Tibial nerve (tissue), 4 donors: ENCODE measurements around the gene HTR3A. TPM values are rescaled to one million over a fixed set of nuclear protein-coding genes. Genes with fewer than 3 reads are reported as not detected.
"Not testable (repeated sequence)": the region's sequence is repeated elsewhere in the genome, so short reads cannot be mapped to it uniquely, and the experiment has no call there.

Experiments used
- DNase-seq, 2 donors: peaks; one replicate each; pipeline ENCODE4 v3.0.0-alpha.2; 2019; ENCODE audit warnings: low spot score in 2 of 2
- H3K27ac ChIP-seq, 4 donors: fragments of 200-600 bp; sonication (generic) in 3 of 4; one replicate each; pipeline ENCODE4 v1.5.1; 2017 to 2019; ENCODE audit warnings: mild to moderate bottlenecking in 1 of 4
- H3K27me3 ChIP-seq, 2 donors: fragments of 200-600 bp; sonication (generic) in 1 of 2; one replicate each; pipeline versions ENCODE4 v1.5.1 to v1.6.0; 2017 to 2019
- H3K36me3 ChIP-seq, 3 donors: fragments of 200-600 bp; sonication (generic); one replicate each; pipeline ENCODE4 v1.5.1; 2018 to 2019
- H3K4me1 ChIP-seq, 4 donors: fragments of 200-600 bp; sonication (generic) in 3 of 4; one replicate each; pipeline ENCODE4 v1.5.1; 2017 to 2019
- H3K4me3 ChIP-seq, 4 donors: fragments of 200-600 bp; sonication (generic) in 3 of 4; one replicate each; pipeline ENCODE4 v1.5.1; 2017 to 2019; ENCODE audit warnings: mild to moderate bottlenecking in 1 of 4, moderate library complexity in 1 of 4
- H3K9me3 ChIP-seq, 4 donors: fragments of 200-600 bp; sonication (generic) in 3 of 4; one replicate each; pipeline ENCODE4 v1.5.1; 2017 to 2019
- CTCF ChIP-seq, 5 experiments: fragments of 200-600 bp in 3 of 5; fragments of 450-650 bp in 2 of 5; sonication (generic) in 3 of 5; IDR thresholded peaks; one replicate each; pipeline ENCODE4 v1.5.1; 2016 to 2019; ENCODE audit warnings: antibody characterized with exemption in 5 of 5, mild to moderate bottlenecking in 3 of 5, moderate library complexity in 2 of 5
- EP300 ChIP-seq, 2 donors: sonication (generic); formaldehyde crosslinking; IDR thresholded peaks; one replicate each; pipeline ENCODE4 v1.6.1; 2017; ENCODE audit warnings: antibody characterized with exemption in 2 of 2, mild to moderate bottlenecking in 1 of 2
- POLR2A ChIP-seq, 2 donors: fragments of 450-650 bp; IDR thresholded peaks; one replicate each; pipeline ENCODE4 v1.6.1; 2017; ENCODE audit warnings: antibody characterized with exemption in 2 of 2, mild to moderate bottlenecking in 2 of 2, moderate library complexity in 2 of 2
- WGBS, 2 donors: methylation state at CpG; one replicate each; pipeline ENCODE4 v1.1.5; 2018; 5-methylcytosine and 5-hydroxymethylcytosine counted together
- total RNA-seq, 4 donors: library from RNA; depleted of rRNA; stranded (reverse); fragments of >200 nt; gene quantifications; one replicate each; pipeline ENCODE4 v1.1.0, GENCODE V29; 2016

The HTR3A gene
- total RNA-seq, 4 donors from 2014 or later: not detected

- WGBS, 2 donors: 81 to 85% methylated on average over 4 of the region's 4 CpGs
- H3K9me3 ChIP-seq: no peaks in the 10 kb centered on the region
- no peak overlapping the region for H3K27ac ChIP-seq
- no peaks in the 10 kb centered on the region for H3K36me3 ChIP-seq
- no peaks in the 10 kb centered on the region for H3K4me1 ChIP-seq
- no peak overlapping the region for H3K4me3 ChIP-seq
- TF ChIP-seq CTCF (IDR thresholded peaks at IDR 0.05) (no peak), EP300 (IDR thresholded peaks at IDR 0.05) (no peak), POLR2A (IDR thresholded peaks at IDR 0.05) (no peak)
- H3K27me3 ChIP-seq: no peaks in the 10 kb centered on the region
- no peak for DNase-seq
Observed at GRCh38 chr11:113934761-113935160, 40.1 kb upstream of the HTR3A start.

- Histone ChIP-seq H3K9me3 (no peaks in the 10 kb centered on the region), H3K4me3 (no peak overlapping the region), H3K36me3 (no peaks in the 10 kb centered on the region), H3K27ac (no peak overlapping the region), H3K4me1 (no peaks in the 10 kb centered on the region), H3K27me3 (no peaks in the 10 kb centered on the region)
- TF ChIP-seq EP300 (IDR thresholded peaks at IDR 0.05): no peak
- TF ChIP-seq CTCF (IDR thresholded peaks at IDR 0.05): no peak
- no peak for TF ChIP-seq POLR2A (IDR thresholded peaks at IDR 0.05)
- DNase-seq: no peak
- 43 to 50% methylated on average over 4 of the region's 4 CpGs for WGBS, 2 donors
Observed at GRCh38 chr11:113935858-113936257, 39.0 kb upstream of the HTR3A start.

GRCh38 chr11:113937918-113938317, 37.0 kb upstream of the HTR3A start:
- WGBS, 2 donors: 66 to 72% methylated on average over 3 of the region's 3 CpGs
- H3K4me3 ChIP-seq: no peak overlapping the region
- no peak for TF ChIP-seq EP300 (IDR thresholded peaks at IDR 0.05)
- TF ChIP-seq POLR2A (IDR thresholded peaks at IDR 0.05): no peak
- TF ChIP-seq CTCF (IDR thresholded peaks at IDR 0.05): no peak
- H3K9me3 ChIP-seq: no peaks in the 10 kb centered on the region
- no peak for DNase-seq
- no peak overlapping the region for H3K27ac ChIP-seq
- no peaks in the 10 kb centered on the region for H3K4me1 ChIP-seq
- no peaks in the 10 kb centered on the region for H3K36me3 ChIP-seq
- H3K27me3 ChIP-seq: no peaks in the 10 kb centered on the region

GRCh38 chr11:113942256-113942655, 32.7 kb upstream of the HTR3A start:
- no peaks in the 10 kb centered on the region for H3K9me3 ChIP-seq
- H3K36me3 ChIP-seq: no peaks in the 10 kb centered on the region
- WGBS, 2 donors: 91 to 93% methylated on average over 8 of the region's 8 CpGs
- no peaks in the 10 kb centered on the region for H3K27me3 ChIP-seq
- H3K27ac ChIP-seq: no peak overlapping the region
- no peak for TF ChIP-seq POLR2A (IDR thresholded peaks at IDR 0.05)
- TF ChIP-seq EP300 (IDR thresholded peaks at IDR 0.05): no peak
- TF ChIP-seq CTCF (IDR thresholded peaks at IDR 0.05): no peak
- H3K4me1 ChIP-seq: no peaks in the 10 kb centered on the region
- DNase-seq: no peak
- H3K4me3 ChIP-seq: no peak overlapping the region

- H3K4me3 ChIP-seq, H3K36me3 ChIP-seq, H3K27me3 ChIP-seq, H3K27ac ChIP-seq, H3K4me1 ChIP-seq, DNase-seq, H3K9me3 ChIP-seq: not testable (repeated sequence)
- 72 to 95% methylated on average over 2 of the region's 2 CpGs for WGBS, 2 donors
Observed at GRCh38 chr11:113946162-113946561, 28.7 kb upstream of the HTR3A start.

- DNase-seq: no peak
- no peak overlapping the region for H3K4me3 ChIP-seq
- no peaks in the 10 kb centered on the region for H3K4me1 ChIP-seq
- 69 to 79% methylated on average over 4 of the region's 4 CpGs for WGBS, 2 donors
- TF ChIP-seq CTCF (IDR thresholded peaks at IDR 0.05) (no peak), POLR2A (IDR thresholded peaks at IDR 0.05) (no peak), EP300 (IDR thresholded peaks at IDR 0.05) (no peak)
- no peaks in the 10 kb centered on the region for H3K9me3 ChIP-seq
- H3K36me3 ChIP-seq: no peaks in the 10 kb centered on the region
- H3K27ac ChIP-seq: no peak overlapping the region
- peaks cover 0 to 20% of the 10 kb centered on the region in 2 donors for H3K27me3 ChIP-seq
Observed at GRCh38 chr11:113947994-113948393, 26.9 kb upstream of the HTR3A start.
